ENCODE data around the gene ARHGAP44.

DNA sequence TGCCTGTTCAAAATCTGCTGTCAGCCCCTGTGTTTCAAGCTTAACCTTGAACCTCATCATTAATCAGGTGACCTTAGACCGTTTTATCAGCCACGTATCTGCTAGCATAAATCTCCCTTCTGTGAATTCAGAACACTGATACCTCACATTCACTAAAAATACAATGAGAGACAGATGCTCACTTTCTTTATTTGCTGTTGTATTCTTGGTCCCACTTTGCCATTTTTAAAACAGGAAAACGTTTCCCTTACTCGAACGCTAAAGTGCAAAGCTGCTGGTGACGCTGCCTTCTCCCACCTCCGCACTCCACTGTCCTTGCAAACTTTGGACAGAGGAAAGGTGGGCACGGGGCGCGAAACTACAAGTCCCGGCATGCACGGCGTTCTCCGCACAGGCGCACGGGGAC, 220 bp upstream of the ARHGAP44 start:
- TF ChIP-seq CTCF (IDR thresholded peaks at IDR 0.05; ENCODE audit: insufficient read depth, low read length) (no peak), POLR2AphosphoS5 (IDR thresholded peaks at IDR 0.05; ENCODE audit: low read depth) (no peak)
- TF ChIP-seq, protein P1, sequence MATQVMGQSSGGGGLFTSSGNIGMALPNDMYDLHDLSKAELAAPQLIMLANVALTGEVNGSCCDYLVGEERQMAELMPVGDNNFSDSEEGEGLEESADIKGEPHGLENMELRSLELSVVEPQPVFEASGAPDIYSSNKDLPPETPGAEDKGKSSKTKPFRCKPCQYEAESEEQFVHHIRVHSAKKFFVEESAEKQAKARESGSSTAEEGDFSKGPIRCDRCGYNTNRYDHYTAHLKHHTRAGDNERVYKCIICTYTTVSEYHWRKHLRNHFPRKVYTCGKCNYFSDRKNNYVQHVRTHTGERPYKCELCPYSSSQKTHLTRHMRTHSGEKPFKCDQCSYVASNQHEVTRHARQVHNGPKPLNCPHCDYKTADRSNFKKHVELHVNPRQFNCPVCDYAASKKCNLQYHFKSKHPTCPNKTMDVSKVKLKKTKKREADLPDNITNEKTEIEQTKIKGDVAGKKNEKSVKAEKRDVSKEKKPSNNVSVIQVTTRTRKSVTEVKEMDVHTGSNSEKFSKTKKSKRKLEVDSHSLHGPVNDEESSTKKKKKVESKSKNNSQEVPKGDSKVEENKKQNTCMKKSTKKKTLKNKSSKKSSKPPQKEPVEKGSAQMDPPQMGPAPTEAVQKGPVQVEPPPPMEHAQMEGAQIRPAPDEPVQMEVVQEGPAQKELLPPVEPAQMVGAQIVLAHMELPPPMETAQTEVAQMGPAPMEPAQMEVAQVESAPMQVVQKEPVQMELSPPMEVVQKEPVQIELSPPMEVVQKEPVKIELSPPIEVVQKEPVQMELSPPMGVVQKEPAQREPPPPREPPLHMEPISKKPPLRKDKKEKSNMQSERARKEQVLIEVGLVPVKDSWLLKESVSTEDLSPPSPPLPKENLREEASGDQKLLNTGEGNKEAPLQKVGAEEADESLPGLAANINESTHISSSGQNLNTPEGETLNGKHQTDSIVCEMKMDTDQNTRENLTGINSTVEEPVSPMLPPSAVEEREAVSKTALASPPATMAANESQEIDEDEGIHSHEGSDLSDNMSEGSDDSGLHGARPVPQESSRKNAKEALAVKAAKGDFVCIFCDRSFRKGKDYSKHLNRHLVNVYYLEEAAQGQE (IDR thresholded peaks at IDR 0.05; ENCODE audit: insufficient replicate concordance, low read depth), result no peak
